ENCODE results near the gene IL6R. TPM values are rescaled to one million over a fixed set of nuclear protein-coding genes. Genes with fewer than 3 reads are reported as not detected.

IL6R gene
- total RNA-seq, 1 experiment from 2014 or later = 4.9 TPM

- POLR2A ChIA-PET = no interaction called here
- H3K4me3 Mint-ChIP-seq (ENCODE audit: unreplicated experiment) = no peak overlapping the region
- Histone ChIP-seq H3K27me3 (replicated peaks; ENCODE audit: control insufficient read depth, insufficient read depth, low read length) (no peaks in the 10 kb centered on the region), H3K4me1 (0 out of 2 replicates have a peak, but pooled peaks cover 7% of the 10 kb centered on the region), H3K4me3 (ENCODE audit: low read depth, low read length) (no peak overlapping the region), H3K9me3 (no peaks in the 10 kb centered on the region), H3K36me3 (ENCODE audit: control insufficient read depth, insufficient read depth, low read length) (no peaks in the 10 kb centered on the region)
- H3K4me1 Mint-ChIP-seq (ENCODE audit: low read depth, unreplicated experiment) = peaks cover 11% of the 10 kb centered on the region
- no peaks in the 10 kb centered on the region for H3K9me3 Mint-ChIP-seq (ENCODE audit: unreplicated experiment)
- BruUV-seq (replicated peaks) = no TSS peak
- H3K27me3 Mint-ChIP-seq (ENCODE audit: insufficient read depth, unreplicated experiment) = no peaks in the 10 kb centered on the region
- TF ChIP-seq CTCF (IDR thresholded peaks at IDR 0.05; ENCODE audit: insufficient read depth in 1 of 2, low read depth in 1 of 2, low read length in 1 of 2, severe bottlenecking in 1 of 2, unreplicated experiment in 1 of 2) = no peak
- intact Hi-C loops (cut with micrococcal nuclease; ENCODE audit: unreplicated experiment) = no loop called here
- CTCF ChIA-PET = interaction anchor here (1.0 kb wide), 1 partner anchor 15 kb away, joined by 3 read pairs; no protein-coding TSS in a partner anchor
- no peaks in the 10 kb centered on the region for H3K36me3 Mint-ChIP-seq (ENCODE audit: insufficient read depth, unreplicated experiment)
- no peak overlapping the region for H3K27ac Mint-ChIP-seq (ENCODE audit: unreplicated experiment)
- no peak for DNase-seq
These were observed 28.1 kb downstream of the IL6R start for GRCh38 chr1:154433161-154433764.

- no peak for DNase-seq
- ChIA-PET CTCF (no interaction called here), POLR2A (no interaction called here)
- Histone ChIP-seq H3K4me3 (ENCODE audit: low read depth, low read length) (no peak overlapping the region), H3K27me3 (replicated peaks; ENCODE audit: control insufficient read depth, insufficient read depth, low read length) (no peaks in the 10 kb centered on the region), H3K36me3 (ENCODE audit: control insufficient read depth, insufficient read depth, low read length) (no peaks in the 10 kb centered on the region), H3K9me3 (no peaks in the 10 kb centered on the region), H3K4me1 (peaks cover 11% of the 10 kb centered on the region)
- no TSS peak for BruUV-seq (replicated peaks)
- Mint-ChIP-seq H3K9me3 (ENCODE audit: unreplicated experiment) (no peaks in the 10 kb centered on the region), H3K4me3 (ENCODE audit: unreplicated experiment) (no peak overlapping the region), H3K4me1 (ENCODE audit: low read depth, unreplicated experiment) (peaks cover 13% of the 10 kb centered on the region), H3K27me3 (ENCODE audit: insufficient read depth, unreplicated experiment) (no peaks in the 10 kb centered on the region), H3K27ac (ENCODE audit: unreplicated experiment) (no peak overlapping the region), H3K36me3 (ENCODE audit: insufficient read depth, unreplicated experiment) (no peaks in the 10 kb centered on the region)
- intact Hi-C loops (cut with micrococcal nuclease; ENCODE audit: unreplicated experiment) = no loop called here
- no peak for TF ChIP-seq CTCF (IDR thresholded peaks at IDR 0.05; ENCODE audit: insufficient read depth in 1 of 2, low read depth in 1 of 2, low read length in 1 of 2, severe bottlenecking in 1 of 2, unreplicated experiment in 1 of 2)
These were observed 29.4 kb downstream of the IL6R start for GRCh38 chr1:154434346-154435085.

GRCh38 chr1:154435599-154436200 lies 30.6 kb downstream of the IL6R start:
- Mint-ChIP-seq H3K4me3 (ENCODE audit: unreplicated experiment) (no peak overlapping the region), H3K4me1 (ENCODE audit: low read depth, unreplicated experiment) (peaks cover 15% of the 10 kb centered on the region), H3K27ac (ENCODE audit: unreplicated experiment) (no peak overlapping the region), H3K27me3 (ENCODE audit: insufficient read depth, unreplicated experiment) (no peaks in the 10 kb centered on the region), H3K9me3 (ENCODE audit: unreplicated experiment) (no peaks in the 10 kb centered on the region), H3K36me3 (ENCODE audit: insufficient read depth, unreplicated experiment) (no peaks in the 10 kb centered on the region)
- Histone ChIP-seq H3K4me1 (peaks cover 12% of the 10 kb centered on the region), H3K9me3 (no peaks in the 10 kb centered on the region), H3K4me3 (ENCODE audit: low read depth, low read length) (no peak overlapping the region), H3K36me3 (ENCODE audit: control insufficient read depth, insufficient read depth, low read length) (no peaks in the 10 kb centered on the region), H3K27me3 (replicated peaks; ENCODE audit: control insufficient read depth, insufficient read depth, low read length) (no peaks in the 10 kb centered on the region)
- POLR2A ChIA-PET = no interaction called here
- CTCF ChIA-PET = interaction anchor here (0.5 kb wide), 1 partner anchor 14 kb away, joined by 3 read pairs; no protein-coding TSS in a partner anchor
- no peak for TF ChIP-seq CTCF (IDR thresholded peaks at IDR 0.05; ENCODE audit: insufficient read depth in 1 of 2, low read depth in 1 of 2, low read length in 1 of 2, severe bottlenecking in 1 of 2, unreplicated experiment in 1 of 2)
- no TSS peak for BruUV-seq (replicated peaks)
- intact Hi-C loops (cut with micrococcal nuclease; ENCODE audit: unreplicated experiment) = no loop called here
- DNase-seq = no peak
